Smooth muscle cell (in vitro differentiated cells): ENCODE measurements around the gene ARID5B. TPM values are rescaled to one million over a fixed set of nuclear protein-coding genes. Genes with fewer than 3 reads are reported as not detected.
A peak's percentile ranks its signal among the peaks of the same experiment; 100 is the strongest.

Experiments used
- DNase-seq: peaks from one replicate; lab custom pipeline; 2025; ENCODE audit not compliant: unreplicated experiment; lab: John Stamatoyannopoulos, UW
- H2AFZ ChIP-seq: fragments of 200-600 bp; sonication (generic); 2 replicates; pipeline ENCODE4 v1.6.0; 2016; ENCODE audit warnings: antibody characterized with exemption, low read depth, mild to moderate bottlenecking
- H3F3A ChIP-seq: fragments of 200-600 bp; sonication (generic); 2 replicates; pipeline ENCODE4 v1.6.0; 2017; ENCODE audit warnings: antibody characterized with exemption, low read depth
- H3K27ac ChIP-seq: fragments of 200-600 bp; sonication (generic); 2 replicates; pipeline ENCODE4 v1.5.1; 2016; ENCODE audit warnings: low read depth, mild to moderate bottlenecking
- H3K27me3 ChIP-seq: fragments of 200-600 bp; sonication (generic); 2 replicates; pipeline ENCODE4 v1.6.1; 2016; ENCODE audit warnings: low read depth, mild to moderate bottlenecking
- H3K36me3 ChIP-seq: fragments of 200-600 bp; sonication (generic); 2 replicates; pipeline ENCODE4 v1.5.1; 2016; ENCODE audit warnings: low read depth
- H3K4me1 ChIP-seq: fragments of 200-600 bp; sonication (generic); 2 replicates; pipeline ENCODE4 v1.5.1; 2016; ENCODE audit warnings: low read depth
- H3K4me2 ChIP-seq: fragments of 200-600 bp; sonication (generic); 2 replicates; pipeline ENCODE4 v1.6.0; 2016; ENCODE audit warnings: mild to moderate bottlenecking
- H3K4me3 ChIP-seq: fragments of 200-600 bp; sonication (generic); 2 replicates; pipeline ENCODE4 v1.5.1; 2016; ENCODE audit warnings: mild to moderate bottlenecking
- H3K79me2 ChIP-seq: fragments of 200-600 bp; sonication (generic); 2 replicates; pipeline ENCODE4 v1.6.0; 2016; ENCODE audit warnings: low read depth, mild to moderate bottlenecking
- H3K9ac ChIP-seq: fragments of 200-600 bp; sonication (generic); 2 replicates; pipeline ENCODE4 v1.6.0; 2016; ENCODE audit warnings: low read depth
- H3K9me3 ChIP-seq: fragments of 200-600 bp; sonication (generic); replicated peaks from 2 replicates; pipeline ENCODE4 v1.5.1; 2016; ENCODE audit warnings: low read depth
- H4K20me1 ChIP-seq: fragments of 200-600 bp; sonication (generic); 2 replicates; pipeline ENCODE4 v1.6.0; 2016; ENCODE audit warnings: low read depth
- CTCF ChIP-seq: fragments of 200-600 bp; sonication (generic); IDR thresholded peaks from 2 replicates; pipeline ENCODE4 v1.5.1; 2017; ENCODE audit warnings: borderline replicate concordance, mild to moderate bottlenecking, antibody characterized with exemption; ENCODE audit not compliant: insufficient read depth, poor library complexity, severe bottlenecking
- WGBS: methylation state at CpG from one replicate; pipeline ENCODE4 v1.1.7; 2016; ENCODE audit warnings: low lambda C conversion rate; 5-methylcytosine and 5-hydroxymethylcytosine counted together
- polyA plus RNA-seq: library from polyadenylated mRNA; unstranded; fragments of >200 nt; fragmentation: Nextera tagmentation; extraction: Ambion mirVana; gene quantifications from 2 replicates; pipeline ENCODE4 v1.2.1, GENCODE V29; 2016
- total RNA-seq: library from RNA; depleted of rRNA; stranded (reverse); fragments of >200 nt; gene quantifications from 2 replicates; pipeline ENCODE4 v1.2.3, GENCODE V29; 2014

Gene ARID5B
- total and polyA plus RNA-seq, 2 experiments from 2014 or later: 49.0 to 67.6 TPM

GRCh38 chr10:61933859-61934555 lies 32.5 kb downstream of the ARID5B start:
- peaks cover 49% of the 10 kb centered on the region for H3F3A ChIP-seq
- H3K9me3 ChIP-seq: no peaks in the 10 kb centered on the region
- peaks cover 26% of the 10 kb centered on the region for H3K4me1 ChIP-seq
- H3K27me3 ChIP-seq: no peaks in the 10 kb centered on the region
- peak overlapping the region; percentile 96 for H3K27ac ChIP-seq
- no peaks in the 10 kb centered on the region for H3K36me3 ChIP-seq
- H4K20me1 ChIP-seq: peaks cover 10% of the 10 kb centered on the region
- no peak overlapping the region for H2AFZ ChIP-seq
- no peak overlapping the region for H3K9ac ChIP-seq
- TF ChIP-seq CTCF: no peak
- WGBS: 7% methylated on average over 3 of the region's 3 CpGs
- H3K79me2 ChIP-seq: peaks cover 48% of the 10 kb centered on the region
- no peak overlapping the region for H3K4me3 ChIP-seq
- peak overlapping the region; percentile 50 for H3K4me2 ChIP-seq
- no peak for DNase-seq

- Histone ChIP-seq H3F3A (peaks cover 59% of the 10 kb centered on the region), H3K4me2 (peak overlapping the region; percentile 75), H3K79me2 (peaks cover 38% of the 10 kb centered on the region), H4K20me1 (peaks cover 12% of the 10 kb centered on the region), H3K4me3 (no peak overlapping the region), H3K9ac (peak overlapping the region; percentile 37), H2AFZ (no peak overlapping the region), H3K27ac (peak overlapping the region; percentile 96), H3K27me3 (no peaks in the 10 kb centered on the region), H3K4me1 (peaks cover 35% of the 10 kb centered on the region), H3K9me3 (no peaks in the 10 kb centered on the region), H3K36me3 (no peaks in the 10 kb centered on the region)
- no peak for DNase-seq
- no peak for TF ChIP-seq CTCF
- WGBS: 25% methylated on average over 5 of the region's 5 CpGs
Measured at GRCh38 chr10:61935077-61935476, 33.6 kb downstream of the ARID5B start.

- Histone ChIP-seq H3K4me1 (peaks cover 36% of the 10 kb centered on the region), H3K27me3 (no peaks in the 10 kb centered on the region), H3K4me3 (no peak overlapping the region), H3F3A (peaks cover 64% of the 10 kb centered on the region), H3K9me3 (no peaks in the 10 kb centered on the region), H3K79me2 (peaks cover 36% of the 10 kb centered on the region), H3K9ac (peak overlapping the region; percentile 64), H3K27ac (peak overlapping the region; percentile 96), H2AFZ (no peak overlapping the region), H3K4me2 (peak overlapping the region; percentile 75), H4K20me1 (peaks cover 17% of the 10 kb centered on the region), H3K36me3 (no peaks in the 10 kb centered on the region)
- no peak for DNase-seq
- no peak for TF ChIP-seq CTCF
- WGBS: 58% methylated on average over 3 of the region's 3 CpGs
Measured at GRCh38 chr10:61936770-61937169, 35.3 kb downstream of the ARID5B start.
